GM18861 (cell line): ENCODE measurements around the gene GATA3.
"Not testable (repeated sequence)": the region's sequence is repeated elsewhere in the genome, so short reads cannot be mapped to it uniquely, and the experiment has no call there.

Experiments
- ATAC-seq: cut with Tn5 transposase; IDR thresholded peaks from one replicate; pipeline ENCODE4 v1.9.1; 2021; ENCODE audit not compliant: unreplicated experiment

The GATA3 gene

GRCh38 chr10:8054494-8055407 is at the start of gene GATA3:
GATA3 (plus strand) TSS chr10:8054688; CDS start chr10:8055656, 968 bp downstream.
- ATAC-seq, result peak; percentile 18

GRCh38 chr10:8006274-8006999 is 48.1 kb upstream of the GATA3 start:
- peak; percentile 85 for ATAC-seq

GRCh38 chr10:8009031-8009430 is 45.5 kb upstream of the GATA3 start:
- no peak for ATAC-seq

- ATAC-seq, result no peak
These were observed 41.5 kb upstream of the GATA3 start for GRCh38 chr10:8013006-8013405.

GRCh38 chr10:8013619-8014018 is 40.9 kb upstream of the GATA3 start:
- no peak for ATAC-seq

DNA sequence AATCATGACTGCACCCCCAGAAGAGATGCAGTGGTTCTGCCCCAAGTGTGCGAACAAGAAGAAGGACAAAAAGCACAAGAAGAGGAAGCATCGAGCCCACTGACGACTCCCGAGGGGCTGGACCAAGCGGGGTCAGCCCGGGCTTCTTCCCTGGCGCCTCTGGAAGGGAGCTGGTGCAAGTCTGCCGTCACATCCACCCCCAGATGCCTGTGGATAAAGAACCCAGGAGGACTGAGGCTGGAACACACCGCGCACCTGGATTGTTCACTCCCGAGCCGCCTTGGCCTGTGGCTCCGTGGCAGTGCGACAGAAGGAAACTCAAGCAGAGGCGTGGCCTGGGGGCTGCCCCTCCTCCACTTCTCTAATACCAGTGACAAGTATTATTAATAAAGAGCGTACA is 39.8 kb upstream of the GATA3 start:
- no peak for ATAC-seq

DNA sequence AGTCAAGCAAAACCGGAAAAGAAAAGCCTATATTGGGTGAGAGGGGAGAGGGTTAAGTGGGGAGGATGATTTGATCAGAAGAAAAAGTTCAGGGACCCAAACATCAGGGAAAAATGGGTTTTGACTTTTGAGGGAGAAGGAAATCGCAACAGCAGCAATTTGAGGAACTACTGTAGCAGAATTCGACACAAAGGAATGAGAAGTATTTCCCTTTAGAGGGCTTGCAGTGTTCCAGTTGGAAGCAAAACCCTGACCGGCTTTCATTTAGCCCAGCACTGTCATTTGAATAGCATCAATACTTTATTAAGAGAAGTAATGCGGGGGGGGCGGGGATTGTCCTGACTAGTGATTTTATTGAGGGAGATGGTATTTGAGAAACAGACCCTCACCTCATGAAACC is 37.2 kb upstream of the GATA3 start:
- no peak for ATAC-seq

DNA sequence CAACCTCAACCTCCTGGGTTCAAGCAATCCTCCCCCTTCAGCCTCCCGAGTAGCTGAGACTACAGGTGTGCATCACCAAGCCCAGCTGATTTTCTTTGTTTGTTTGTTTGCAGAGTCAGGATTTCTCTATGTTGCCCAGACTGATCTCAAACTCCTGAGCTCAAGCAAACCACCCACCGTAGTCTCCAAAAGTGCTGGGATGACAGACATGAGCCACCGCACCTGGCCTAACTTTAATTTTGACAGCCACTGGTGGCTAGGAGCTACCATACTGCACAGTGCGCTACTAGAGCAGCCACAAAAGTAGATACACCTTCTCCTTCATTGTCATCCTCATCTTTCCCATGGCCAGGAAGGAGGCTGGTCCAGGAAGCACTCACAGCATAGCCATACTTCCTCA is 31.2 kb upstream of the GATA3 start:
- ATAC-seq, result no peak

DNA sequence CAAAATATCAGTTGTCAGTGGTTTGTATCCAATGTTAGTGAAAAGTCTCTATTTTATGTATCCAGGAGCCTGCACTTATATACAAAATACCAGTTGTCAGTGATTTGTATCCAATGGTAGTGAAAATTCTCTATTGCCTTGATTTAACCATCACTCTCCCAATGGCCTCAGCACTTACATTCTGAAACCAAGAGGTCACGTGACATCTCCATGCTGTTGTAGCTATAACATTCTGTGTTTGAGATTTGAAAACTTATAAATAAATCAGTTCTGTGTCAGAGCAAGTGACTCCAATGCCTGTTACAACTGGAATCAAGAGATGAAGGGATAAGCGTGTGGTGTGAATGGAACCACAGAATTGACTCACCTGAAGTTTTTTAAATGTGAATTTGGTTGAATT is 30.6 kb upstream of the GATA3 start:
- no peak for ATAC-seq

DNA sequence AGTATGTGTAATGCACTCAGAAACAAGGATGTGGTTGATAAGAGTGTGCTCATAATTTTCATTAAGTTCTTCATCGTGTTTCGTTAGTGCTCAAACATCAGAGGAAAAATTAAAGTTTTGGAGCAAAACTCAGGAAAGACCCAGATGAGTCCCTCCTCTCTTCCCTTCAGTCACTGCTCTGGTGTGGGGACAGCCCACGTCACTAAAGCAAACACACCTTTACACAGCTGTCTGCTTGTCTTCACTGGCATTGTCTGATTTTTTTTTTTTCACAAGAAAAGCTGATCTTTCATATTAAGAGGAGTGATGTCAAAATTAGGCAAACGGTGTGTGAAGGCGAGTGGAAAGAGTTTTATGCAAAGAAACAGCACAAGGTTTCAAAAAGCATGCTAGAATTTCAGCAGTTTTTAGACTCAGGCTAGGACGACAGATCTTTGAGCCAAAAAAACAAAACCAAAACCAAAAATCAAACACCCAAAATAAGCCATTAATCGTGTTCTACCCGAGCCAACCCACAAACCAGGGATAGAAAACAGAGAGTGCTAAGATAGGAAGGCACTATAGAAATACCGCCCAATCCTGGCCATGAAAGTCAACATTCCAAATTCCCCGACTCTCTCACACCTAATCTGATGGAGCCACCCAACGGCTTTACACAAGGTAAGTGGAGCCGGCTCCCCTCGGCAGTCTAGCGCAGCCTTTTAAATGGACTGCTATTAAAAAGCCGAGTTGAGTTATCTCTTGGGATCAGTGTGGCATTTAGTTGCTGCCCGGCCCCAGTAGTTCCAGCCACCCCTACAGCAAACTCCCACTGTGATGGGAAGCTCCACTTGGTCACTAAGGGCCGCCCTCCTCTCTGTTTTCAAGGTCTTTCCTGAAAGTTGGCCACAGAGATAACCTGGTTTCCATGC is 27.9 kb upstream of the GATA3 start:
- ATAC-seq, result no peak

- not testable (repeated sequence) for ATAC-seq
These were observed 23.3 kb upstream of the GATA3 start for GRCh38 chr10:8031211-8031610.

- no peak for ATAC-seq
These were observed 21.9 kb upstream of the GATA3 start for GRCh38 chr10:8032558-8032957.

- ATAC-seq, result no peak
These were observed 20.5 kb upstream of the GATA3 start for GRCh38 chr10:8033812-8034465.

- no peak for ATAC-seq
These were observed 20.0 kb upstream of the GATA3 start for GRCh38 chr10:8034466-8035005.

DNA sequence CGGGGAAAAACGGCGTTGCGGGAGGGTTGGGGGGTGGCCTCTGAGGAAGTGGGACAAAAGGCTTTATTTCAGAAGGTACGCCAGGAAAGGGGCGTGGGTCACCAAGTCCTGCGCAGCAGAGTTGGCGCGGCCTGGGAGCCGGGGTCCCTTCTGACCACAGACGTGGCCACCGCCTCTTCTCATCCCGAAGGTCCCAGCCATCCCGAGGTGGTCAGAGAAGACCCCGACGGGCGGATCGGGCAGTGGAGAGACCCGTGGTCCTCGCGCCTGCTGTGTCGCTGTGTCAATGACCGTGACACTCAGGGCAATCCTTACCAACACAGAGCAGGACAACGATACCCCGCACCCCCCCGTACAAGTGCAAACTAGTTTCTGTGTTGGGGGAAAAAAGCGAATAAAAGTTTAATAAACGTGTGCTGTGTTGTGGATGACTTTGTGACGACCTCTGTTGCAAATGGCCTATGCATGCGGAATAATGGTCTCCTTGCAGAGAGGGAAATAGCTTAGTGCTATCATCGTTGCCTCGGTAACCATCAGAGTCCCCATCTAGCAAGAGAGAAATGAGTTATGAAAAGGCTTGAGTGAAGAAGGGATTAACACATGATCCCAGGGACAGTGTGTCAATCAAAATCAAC is 19.4 kb upstream of the GATA3 start:
- ATAC-seq, result no peak

DNA sequence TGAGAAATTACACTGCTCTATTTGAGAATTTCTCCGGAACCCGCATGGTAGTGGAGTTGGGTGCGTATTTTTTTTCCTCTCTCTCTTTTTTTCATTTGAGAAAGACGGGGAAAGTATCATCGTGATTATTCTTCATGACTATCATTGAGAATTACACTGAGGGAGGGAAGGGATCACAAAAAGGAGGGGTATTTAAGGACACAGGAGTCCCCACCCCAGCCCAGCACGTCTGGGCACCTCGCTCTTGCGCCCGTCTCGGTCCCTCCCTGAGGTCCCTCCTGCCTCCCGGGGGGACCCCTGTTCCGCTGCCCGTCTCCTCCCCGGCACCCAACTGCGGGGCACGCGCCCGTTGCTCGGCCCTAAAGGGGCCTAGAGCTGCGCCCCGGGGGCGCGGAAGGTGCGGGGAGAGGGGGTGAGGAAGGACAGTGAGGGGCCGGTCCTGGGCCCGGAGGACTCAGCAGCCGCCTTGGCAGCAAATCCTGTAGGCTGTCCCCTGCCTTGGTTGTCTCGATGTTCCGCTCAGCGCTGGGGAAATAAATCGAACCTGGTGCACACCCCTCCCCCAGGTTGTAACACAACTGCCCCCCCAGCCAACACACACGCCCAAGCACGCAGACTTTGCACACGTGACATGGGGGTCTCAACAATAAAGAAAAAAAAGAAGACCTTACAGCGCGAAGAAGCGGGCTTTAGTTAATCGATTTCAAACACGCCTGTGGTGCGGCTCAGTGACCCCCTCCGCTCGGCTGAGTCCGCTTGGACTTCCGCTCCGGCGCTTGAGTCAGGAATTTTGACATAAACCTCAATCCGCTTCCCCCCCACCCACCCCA is 18.6 kb upstream of the GATA3 start:
- ATAC-seq, result no peak

DNA sequence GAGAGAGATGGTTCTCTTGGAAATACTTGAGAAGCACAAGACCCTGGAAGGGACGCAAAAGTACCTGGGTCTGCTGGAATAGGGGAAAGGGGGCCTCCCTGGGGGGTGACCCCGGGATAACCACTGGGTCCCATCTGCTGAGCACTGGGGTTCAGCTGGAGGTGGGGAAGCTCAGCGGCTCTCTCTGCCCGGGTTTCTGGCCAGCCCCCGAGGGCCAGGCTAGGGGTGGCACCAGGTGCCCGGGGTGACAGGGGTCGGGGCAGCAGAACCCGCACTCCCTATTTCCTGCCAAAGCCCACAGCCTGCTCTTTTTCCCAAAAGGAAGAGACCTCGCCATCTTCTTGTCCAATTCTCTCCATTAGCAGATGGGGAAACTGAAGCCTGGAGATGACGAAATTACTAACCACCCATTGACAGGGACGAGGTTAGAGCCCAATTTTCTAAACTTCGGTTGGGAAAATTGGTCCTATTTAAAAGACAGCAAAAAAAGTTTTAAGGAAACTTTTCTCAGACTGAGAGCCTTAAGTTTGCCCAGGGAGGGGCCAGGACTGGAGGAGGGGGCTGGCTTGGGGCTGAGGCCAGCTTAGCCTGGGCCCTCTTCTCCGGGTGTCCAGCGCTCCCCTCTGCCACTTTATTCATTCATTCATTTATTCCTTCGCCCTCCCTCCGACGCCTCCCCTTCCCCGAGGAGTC is 17.8 kb upstream of the GATA3 start:
- ATAC-seq, result no peak

- ATAC-seq, result no peak
These were observed 17.2 kb upstream of the GATA3 start for GRCh38 chr10:8037199-8037801.
